Epithelial cell of proximal tubule (primary cell): ENCODE data around the gene XRCC4. TPM values are rescaled to one million over a fixed set of nuclear protein-coding genes. Genes with fewer than 3 reads are reported as not detected.

Source experiments
- DNase-seq: peaks from one replicate; pipeline ENCODE4 v3.0.0-alpha.2; 2011; ENCODE audit warnings: low read depth
- H3K4me3 ChIP-seq: 2 replicates; pipeline ENCODE4 v1.5.1; 2011; ENCODE audit warnings: low read depth, mild to moderate bottlenecking, low read length
- total RNA-seq: library from RNA; depleted of rRNA; stranded (reverse); fragments of >200 nt; gene quantifications from 2 replicates; pipeline ENCODE4 v1.2.3, GENCODE V29; 2015
- TF ChIP-seq, protein P1 (sequence below): conservative IDR thresholded peaks from 2 replicates; pipeline ENCODE4 v1.5.1; 2012; ENCODE audit warnings: low read depth, mild to moderate bottlenecking, low read length

XRCC4 gene
- total RNA-seq, 1 donor from 2014 or later: 16.4 TPM

DNA sequence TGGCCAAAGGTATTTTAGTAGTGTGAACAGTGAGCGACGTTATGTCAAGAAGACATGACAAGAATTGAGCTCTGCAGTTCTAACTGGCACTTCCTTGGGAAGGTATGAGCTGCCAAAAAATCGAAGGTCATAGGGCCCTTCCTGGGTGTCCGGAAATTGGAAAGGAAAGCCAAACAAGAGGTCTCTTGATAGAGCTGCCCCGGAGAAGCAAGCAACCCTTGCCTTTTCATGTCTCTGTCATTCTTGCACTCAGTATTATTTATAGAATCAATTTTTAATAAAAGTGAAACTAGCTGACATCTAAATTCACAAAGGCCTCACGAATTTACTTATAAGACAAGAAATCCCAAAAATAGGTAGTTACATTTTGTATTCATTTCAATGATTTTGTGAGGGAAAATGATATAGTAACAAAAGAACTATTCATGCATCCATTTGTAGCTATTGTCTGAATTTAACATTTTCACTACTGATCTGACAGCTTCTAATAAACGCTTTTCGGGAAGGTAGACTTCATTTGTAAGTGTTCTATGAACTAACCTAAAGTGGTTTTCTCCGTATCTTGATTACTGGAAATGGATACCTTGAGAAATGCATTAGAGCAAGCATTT, 280.4 kb downstream of the XRCC4 start:
- no peak overlapping the region for H3K4me3 ChIP-seq
- TF ChIP-seq, protein P1, sequence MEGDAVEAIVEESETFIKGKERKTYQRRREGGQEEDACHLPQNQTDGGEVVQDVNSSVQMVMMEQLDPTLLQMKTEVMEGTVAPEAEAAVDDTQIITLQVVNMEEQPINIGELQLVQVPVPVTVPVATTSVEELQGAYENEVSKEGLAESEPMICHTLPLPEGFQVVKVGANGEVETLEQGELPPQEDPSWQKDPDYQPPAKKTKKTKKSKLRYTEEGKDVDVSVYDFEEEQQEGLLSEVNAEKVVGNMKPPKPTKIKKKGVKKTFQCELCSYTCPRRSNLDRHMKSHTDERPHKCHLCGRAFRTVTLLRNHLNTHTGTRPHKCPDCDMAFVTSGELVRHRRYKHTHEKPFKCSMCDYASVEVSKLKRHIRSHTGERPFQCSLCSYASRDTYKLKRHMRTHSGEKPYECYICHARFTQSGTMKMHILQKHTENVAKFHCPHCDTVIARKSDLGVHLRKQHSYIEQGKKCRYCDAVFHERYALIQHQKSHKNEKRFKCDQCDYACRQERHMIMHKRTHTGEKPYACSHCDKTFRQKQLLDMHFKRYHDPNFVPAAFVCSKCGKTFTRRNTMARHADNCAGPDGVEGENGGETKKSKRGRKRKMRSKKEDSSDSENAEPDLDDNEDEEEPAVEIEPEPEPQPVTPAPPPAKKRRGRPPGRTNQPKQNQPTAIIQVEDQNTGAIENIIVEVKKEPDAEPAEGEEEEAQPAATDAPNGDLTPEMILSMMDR: no peak

DNA sequence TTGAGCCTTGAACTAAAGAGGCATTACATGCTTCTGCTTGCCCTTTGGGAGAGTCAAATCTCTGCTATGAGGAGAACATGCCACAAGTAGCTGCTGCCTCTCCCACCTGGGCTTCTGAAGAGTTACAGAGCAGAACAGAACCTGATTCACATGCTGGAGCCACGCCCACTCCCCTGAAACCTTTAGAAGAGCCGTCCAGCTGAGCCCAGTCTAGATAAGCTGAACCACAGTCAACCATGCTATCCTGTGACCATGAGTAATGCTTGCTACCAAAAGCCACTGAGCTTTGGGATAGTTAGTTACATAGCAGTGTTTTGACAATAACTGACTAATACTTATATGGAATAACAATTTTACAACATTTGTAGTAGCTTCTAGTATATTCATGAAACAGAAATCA, 283.2 kb downstream of the XRCC4 start:
- no peak for DNase-seq
- TF ChIP-seq, protein P1: no peak
- no peak overlapping the region for H3K4me3 ChIP-seq

More for the DNA sequence above, 280.4 kb downstream of the XRCC4 start:
- no peak for DNase-seq

DNA sequence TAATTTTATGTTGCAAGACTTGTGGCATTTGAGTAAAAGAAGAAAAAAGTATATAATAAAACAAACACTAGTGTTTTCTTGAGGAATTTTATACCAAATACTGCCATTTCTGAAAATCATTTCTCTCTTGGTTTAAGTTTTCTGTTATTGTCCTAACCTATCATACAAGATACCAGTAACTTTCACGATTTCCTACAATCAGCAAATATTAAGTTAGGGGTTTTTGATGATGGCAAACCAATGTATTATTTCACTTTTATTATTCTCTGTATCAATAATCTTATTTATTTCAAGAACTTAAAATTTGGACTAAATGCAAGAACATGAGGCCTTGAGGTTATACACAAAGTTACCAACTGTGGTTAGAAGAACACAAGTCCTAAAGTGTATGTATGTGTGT, 285.2 kb downstream of the XRCC4 start:
- TF ChIP-seq, protein P1: no peak
- H3K4me3 ChIP-seq: no peak overlapping the region
- DNase-seq: no peak

GRCh38 chr5:83363111-83363885, 286.0 kb downstream of the XRCC4 start:
- H3K4me3 ChIP-seq: no peak overlapping the region
- TF ChIP-seq, protein P1: no peak
- DNase-seq: no peak

DNA sequence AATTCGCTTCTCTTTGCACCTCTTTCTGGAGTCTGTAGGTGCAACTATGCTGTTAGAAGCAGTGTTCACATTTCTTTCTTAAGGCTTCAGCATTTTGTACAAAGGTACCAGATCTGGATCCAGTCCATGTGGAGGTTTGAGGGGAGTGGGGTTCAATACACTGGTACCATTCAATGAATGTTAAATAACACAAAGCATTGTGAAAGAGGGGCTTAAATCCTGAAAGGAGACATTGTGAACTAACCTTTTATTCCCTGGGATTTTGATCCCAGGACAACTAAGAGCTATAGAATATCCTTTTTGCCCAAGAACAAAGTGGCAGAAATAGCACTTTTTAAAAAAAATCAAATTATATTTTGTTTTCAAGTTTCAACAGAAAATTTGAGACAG, 286.5 kb downstream of the XRCC4 start:
- TF ChIP-seq, protein P1: no peak
- no peak overlapping the region for H3K4me3 ChIP-seq
- DNase-seq: no peak

- TF ChIP-seq, protein P1: no peak
- no peak overlapping the region for H3K4me3 ChIP-seq
- DNase-seq: no peak
These were observed 287.3 kb downstream of the XRCC4 start for GRCh38 chr5:83364312-83365299.
